ENCODE results near the gene MTUS2. TPM values are rescaled to one million over a fixed set of nuclear protein-coding genes. Genes with fewer than 3 reads are reported as not detected.

Gene MTUS2
- total and polyA plus RNA-seq, 2 donors (not counting 3 experiments of a cell fraction or from before 2014, with no cell fraction given) = not detected

- dilution Hi-C loops (cut with MboI; ENCODE audit: extremely low pct_ligation_motif_present, low sequenced_read_pairs) = no loop called here
- Histone ChIP-seq H3K4me3 (replicated peaks in 1 of 3; ENCODE audit: insufficient read depth in 1 of 3, low read depth in 1 of 3, low read length in 3 of 3) (no peak overlapping the region), H3K4me1 (ENCODE audit: control insufficient read depth, extremely low read depth, insufficient read depth, low read length) (no peaks in the 10 kb centered on the region), H3K27ac (ENCODE audit: insufficient read depth, low read depth, low read length) (no peak overlapping the region), H3K36me3 (ENCODE audit: control insufficient read depth in 2 of 2, extremely low read depth in 1 of 2, insufficient read depth in 2 of 2, low read length in 2 of 2) (no peaks in the 10 kb centered on the region), H3K27me3 (ENCODE audit: control insufficient read depth in 2 of 2, insufficient read depth in 2 of 2, low read length in 2 of 2) (no peaks in the 10 kb centered on the region), H3K9me3 (replicated peaks; ENCODE audit: control insufficient read depth, insufficient read depth, low read length) (no peaks in the 10 kb centered on the region), H3K79me2 (ENCODE audit: control insufficient read depth, insufficient read depth, low read length) (no peaks in the 10 kb centered on the region), H3K9me1 (replicated peaks; ENCODE audit: control insufficient read depth, extremely low read depth, insufficient read depth, low read length) (no peaks in the 10 kb centered on the region), H4K20me1 (replicated peaks; ENCODE audit: control insufficient read depth, extremely low read depth, insufficient read depth, low read length) (no peaks in the 10 kb centered on the region), H3K9ac (replicated peaks; ENCODE audit: extremely low read depth, insufficient read depth, low read length) (no peak overlapping the region), H2AFZ (ENCODE audit: low read depth, low read length) (no peak overlapping the region), H3K4me2 (ENCODE audit: insufficient read depth, low read length) (no peak overlapping the region)
- TF ChIP-seq JUN (IDR thresholded peaks at IDR 0.05; ENCODE audit: borderline replicate concordance, insufficient read depth, insufficient read length, low read depth) = no peak
- TF ChIP-seq CTCF (IDR thresholded peaks at IDR 0.05; ENCODE audit: extremely low read depth in 1 of 2, insufficient read depth in 1 of 2, low read depth in 1 of 2, low read length in 2 of 2) = no peak
- TF ChIP-seq EZH2 (IDR thresholded peaks at IDR 0.05; ENCODE audit: borderline replicate concordance, low read depth, low read length, severe bottlenecking) = no peak
- TF ChIP-seq MYC (IDR thresholded peaks at IDR 0.05; ENCODE audit: low read depth, low read length) = no peak
- TF ChIP-seq FOS (IDR thresholded peaks at IDR 0.05; ENCODE audit: borderline replicate concordance, insufficient read depth, low read length) = no peak
- no peak for TF ChIP-seq POLR2AphosphoS5 (IDR thresholded peaks at IDR 0.05; ENCODE audit: insufficient read depth, low read depth, low read length)
- no peak for FAIRE-seq
- ChIA-PET POLR2A (no interaction called here), CTCF (no interaction called here)
- DNase-seq (ENCODE audit: low read depth, low spot score) = no peak
- BruUV-seq (replicated peaks) = no TSS peak
- intact Hi-C loops (cut with micrococcal nuclease) = no loop called here
Measured at GRCh38 chr13:29411481-29411880, 591.3 kb downstream of the MTUS2 start.

GRCh38 chr13:29418026-29418425 lies 597.9 kb downstream of the MTUS2 start:
- no peaks in the 10 kb centered on the region for H3K79me2 ChIP-seq (ENCODE audit: control insufficient read depth, insufficient read depth, low read length)
- BruUV-seq (replicated peaks) = no TSS peak
- H3K4me1 ChIP-seq (ENCODE audit: control insufficient read depth, extremely low read depth, insufficient read depth, low read length) = no peaks in the 10 kb centered on the region
- H3K27ac ChIP-seq (ENCODE audit: insufficient read depth, low read depth, low read length) = no peak overlapping the region
- POLR2A ChIA-PET = no interaction called here
- no peak overlapping the region for H3K4me3 ChIP-seq (replicated peaks in 1 of 3; ENCODE audit: insufficient read depth in 1 of 3, low read depth in 1 of 3, low read length in 3 of 3)
- no peaks in the 10 kb centered on the region for H3K36me3 ChIP-seq (ENCODE audit: control insufficient read depth in 2 of 2, extremely low read depth in 1 of 2, insufficient read depth in 2 of 2, low read length in 2 of 2)
- H3K9ac ChIP-seq (replicated peaks; ENCODE audit: extremely low read depth, insufficient read depth, low read length) = no peak overlapping the region
- intact Hi-C loops (cut with micrococcal nuclease) (no loop called here), dilution Hi-C loops (cut with MboI; ENCODE audit: extremely low pct_ligation_motif_present, low sequenced_read_pairs) (no loop called here)
- no peaks in the 10 kb centered on the region for H4K20me1 ChIP-seq (replicated peaks; ENCODE audit: control insufficient read depth, extremely low read depth, insufficient read depth, low read length)
- no peaks in the 10 kb centered on the region for H3K9me3 ChIP-seq (replicated peaks; ENCODE audit: control insufficient read depth, insufficient read depth, low read length)
- peaks cover 0 to 2% of the 10 kb centered on the region in 2 experiments for H3K27me3 ChIP-seq (ENCODE audit: control insufficient read depth in 2 of 2, insufficient read depth in 2 of 2, low read length in 2 of 2)
- DNase-seq (ENCODE audit: low read depth, low spot score) = no peak
- no peaks in the 10 kb centered on the region for H3K9me1 ChIP-seq (replicated peaks; ENCODE audit: control insufficient read depth, extremely low read depth, insufficient read depth, low read length)
- H2AFZ ChIP-seq (ENCODE audit: low read depth, low read length) = no peak overlapping the region
- no peak for TF ChIP-seq POLR2AphosphoS5 (IDR thresholded peaks at IDR 0.05; ENCODE audit: insufficient read depth, low read depth, low read length)
- no peak for TF ChIP-seq CTCF (IDR thresholded peaks at IDR 0.05; ENCODE audit: extremely low read depth in 1 of 2, insufficient read depth in 1 of 2, low read depth in 1 of 2, low read length in 2 of 2)
- TF ChIP-seq, protein P1, sequence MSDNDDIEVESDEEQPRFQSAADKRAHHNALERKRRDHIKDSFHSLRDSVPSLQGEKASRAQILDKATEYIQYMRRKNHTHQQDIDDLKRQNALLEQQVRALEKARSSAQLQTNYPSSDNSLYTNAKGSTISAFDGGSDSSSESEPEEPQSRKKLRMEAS (IDR thresholded peaks at IDR 0.05; ENCODE audit: insufficient read depth, insufficient read length) = no peak
- TF ChIP-seq EZH2 (IDR thresholded peaks at IDR 0.05; ENCODE audit: borderline replicate concordance, low read depth, low read length, severe bottlenecking) = no peak
- no peak for TF ChIP-seq JUN (IDR thresholded peaks at IDR 0.05; ENCODE audit: borderline replicate concordance, insufficient read depth, insufficient read length, low read depth)
- no peak for TF ChIP-seq MYC (IDR thresholded peaks at IDR 0.05; ENCODE audit: low read depth, low read length)
- no peak for TF ChIP-seq GATA2 (IDR thresholded peaks at IDR 0.05; ENCODE audit: insufficient read depth, insufficient read length, low read depth, low read length)
- no peak for FAIRE-seq
- no peak overlapping the region for H3K4me2 ChIP-seq (ENCODE audit: insufficient read depth, low read length)
- CTCF ChIA-PET = no interaction called here
